Osteoblast (primary cell): Measurements from ENCODE around the gene HDDC2. TPM values are rescaled to one million over a fixed set of nuclear protein-coding genes. Genes with fewer than 3 reads are reported as not detected.
A peak's percentile ranks its signal among the peaks of the same experiment; 100 is the strongest.

Experiments used
- DNase-seq: peaks from one replicate; pipeline ENCODE4 v3.0.0; 2011; ENCODE audit warnings: low spot score, mixed read lengths; ENCODE audit not compliant: insufficient read length; ENCODE audit errors: missing footprints
- H2AFZ ChIP-seq: 2 replicates; pipeline ENCODE4 v1.6.0; 2011; ENCODE audit warnings: mild to moderate bottlenecking, low read length
- H3K27ac ChIP-seq: 2 replicates; pipeline ENCODE4 v1.5.1; 2011; ENCODE audit warnings: mild to moderate bottlenecking, low read depth, low read length, moderate library complexity
- H3K27me3 ChIP-seq: 2 replicates; pipeline ENCODE4 v1.6.0; 2012; ENCODE audit warnings: mild to moderate bottlenecking, control low read depth, inconsistent platforms, low read length, moderate library complexity; ENCODE audit not compliant: insufficient read depth
- H3K36me3 ChIP-seq: 2 replicates; pipeline ENCODE4 v1.5.1; 2011; ENCODE audit warnings: mild to moderate bottlenecking, low read length, control low read depth, moderate library complexity; ENCODE audit not compliant: insufficient read depth
- H3K4me1 ChIP-seq: 2 replicates; pipeline ENCODE4 v1.5.1; 2011; ENCODE audit warnings: mild to moderate bottlenecking, low read length, control low read depth, moderate library complexity; ENCODE audit not compliant: insufficient read depth
- H3K4me2 ChIP-seq: 2 replicates; pipeline ENCODE4 v1.6.0; 2011; ENCODE audit warnings: mild to moderate bottlenecking, low read length; ENCODE audit not compliant: insufficient read depth
- H3K4me3 ChIP-seq: fragments of 200-600 bp; sonication (generic); 3 replicates; pipeline ENCODE4 v1.5.1; 2012; ENCODE audit warnings: mild to moderate bottlenecking, low read length, inconsistent platforms; ENCODE audit not compliant: insufficient read depth
- H3K79me2 ChIP-seq: 2 replicates; pipeline ENCODE4 v1.6.0; 2012; ENCODE audit warnings: mild to moderate bottlenecking, low read length, control low read depth, inconsistent platforms; ENCODE audit not compliant: insufficient read depth
- H3K9me3 ChIP-seq: 2 replicates; pipeline ENCODE4 v1.5.1; 2011; ENCODE audit warnings: low read depth, low read length, control low read depth
- H4K20me1 ChIP-seq: 2 replicates; pipeline ENCODE4 v1.6.0; 2012; ENCODE audit warnings: mild to moderate bottlenecking, low read length, control low read depth; ENCODE audit not compliant: insufficient read depth
- CTCF ChIP-seq: IDR thresholded peaks from 2 replicates; pipeline ENCODE4 v1.5.1; 2011; ENCODE audit warnings: mild to moderate bottlenecking, low read depth, low read length, moderate library complexity; ENCODE audit errors: extremely low read depth
- total RNA-seq: library from RNA; depleted of rRNA; stranded (reverse); fragments of >200 nt; gene quantifications from 2 replicates; pipeline ENCODE4 v1.2.3, GENCODE V29; 2012

Gene HDDC2
- total RNA-seq, 1 donor, result 71.3 TPM

GRCh38 chr6:125245109-125245508, 56.7 kb downstream of the HDDC2 start:
- Histone ChIP-seq H3K4me2 (no peak overlapping the region), H3K27ac (no peak overlapping the region), H3K4me1 (peaks cover 5% of the 10 kb centered on the region), H3K27me3 (no peaks in the 10 kb centered on the region), H3K4me3 (no peak overlapping the region), H2AFZ (no peak overlapping the region), H3K9me3 (no peaks in the 10 kb centered on the region), H3K36me3 (no peaks in the 10 kb centered on the region), H4K20me1 (no peaks in the 10 kb centered on the region), H3K79me2 (no peaks in the 10 kb centered on the region)
- no peak for TF ChIP-seq CTCF
- no peak for DNase-seq

- H3K27ac ChIP-seq, result no peak overlapping the region
- no peak for TF ChIP-seq CTCF
- H2AFZ ChIP-seq, result no peak overlapping the region
- no peak for DNase-seq
- H3K4me1 ChIP-seq, result peaks cover 3% of the 10 kb centered on the region
- H3K4me3 ChIP-seq, result no peak overlapping the region
- H3K79me2 ChIP-seq, result no peaks in the 10 kb centered on the region
- no peaks in the 10 kb centered on the region for H3K36me3 ChIP-seq
- no peaks in the 10 kb centered on the region for H3K9me3 ChIP-seq
- H4K20me1 ChIP-seq, result no peaks in the 10 kb centered on the region
- no peak overlapping the region for H3K4me2 ChIP-seq
- no peaks in the 10 kb centered on the region for H3K27me3 ChIP-seq
Observed at GRCh38 chr6:125237764-125238163, 64.0 kb downstream of the HDDC2 start.

GRCh38 chr6:125236536-125237327, 65.0 kb downstream of the HDDC2 start:
- no peaks in the 10 kb centered on the region for H3K79me2 ChIP-seq
- peak; percentile 35 for DNase-seq
- no peak overlapping the region for H3K4me2 ChIP-seq
- H3K27ac ChIP-seq, result no peak overlapping the region
- no peak overlapping the region for H2AFZ ChIP-seq
- TF ChIP-seq CTCF, result no peak
- no peak overlapping the region for H3K4me3 ChIP-seq
- no peaks in the 10 kb centered on the region for H3K36me3 ChIP-seq
- peaks cover 13% of the 10 kb centered on the region for H3K4me1 ChIP-seq
- no peaks in the 10 kb centered on the region for H3K27me3 ChIP-seq
- no peaks in the 10 kb centered on the region for H4K20me1 ChIP-seq
- H3K9me3 ChIP-seq, result no peaks in the 10 kb centered on the region

- H3K4me1 ChIP-seq, result peaks cover 20% of the 10 kb centered on the region
- no peak overlapping the region for H3K27ac ChIP-seq
- no peak for DNase-seq
- TF ChIP-seq CTCF, result no peak
- H3K27me3 ChIP-seq, result no peaks in the 10 kb centered on the region
- H4K20me1 ChIP-seq, result no peaks in the 10 kb centered on the region
- no peaks in the 10 kb centered on the region for H3K36me3 ChIP-seq
- H3K4me3 ChIP-seq, result no peak overlapping the region
- H3K4me2 ChIP-seq, result no peak overlapping the region
- no peaks in the 10 kb centered on the region for H3K79me2 ChIP-seq
- H3K9me3 ChIP-seq, result no peaks in the 10 kb centered on the region
- H2AFZ ChIP-seq, result no peak overlapping the region
Observed at GRCh38 chr6:125233202-125233601, 68.6 kb downstream of the HDDC2 start.
